Esophagus squamous epithelium (tissue), 4 donors: ENCODE results near the gene ACAP2.

Experiments
- POLR2A ChIP-seq, 4 donors: fragments of 450-650 bp; IDR thresholded peaks; one replicate each; pipeline ENCODE4 v1.6.1; 2017; ENCODE audit warnings: antibody characterized with exemption in 4 of 4, mild to moderate bottlenecking in 4 of 4, moderate library complexity in 3 of 4
- TF ChIP-seq, protein P1 (sequence below), 6 experiments: fragments of 450-650 bp in 4 of 6; fragments of 200-600 bp in 2 of 6; sonication (generic) in 2 of 6; IDR thresholded peaks; one replicate each; pipeline ENCODE4 v1.5.1; 2016 to 2019; ENCODE audit warnings: antibody characterized with exemption in 6 of 6, mild to moderate bottlenecking in 4 of 6, moderate library complexity in 4 of 6

DNA sequence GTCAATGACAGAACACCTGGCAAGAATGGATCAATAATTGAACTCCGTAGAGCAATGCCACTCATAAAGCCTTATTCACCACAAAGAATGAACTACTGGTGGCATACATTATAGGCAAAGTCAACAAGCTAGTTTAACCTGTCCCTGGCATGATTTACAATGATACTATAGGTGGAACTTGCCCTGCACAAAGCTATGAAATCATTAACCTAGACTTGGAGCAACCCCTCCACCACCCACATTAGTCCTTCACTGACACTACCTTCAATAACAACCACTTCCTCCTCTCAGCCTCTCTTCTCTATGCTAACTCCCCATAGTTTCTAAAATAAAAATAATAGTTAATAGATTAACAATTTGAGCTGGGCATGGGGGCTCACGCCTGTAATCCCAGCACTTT lies 54.4 kb downstream of the ACAP2 start:
- TF ChIP-seq, protein P1, sequence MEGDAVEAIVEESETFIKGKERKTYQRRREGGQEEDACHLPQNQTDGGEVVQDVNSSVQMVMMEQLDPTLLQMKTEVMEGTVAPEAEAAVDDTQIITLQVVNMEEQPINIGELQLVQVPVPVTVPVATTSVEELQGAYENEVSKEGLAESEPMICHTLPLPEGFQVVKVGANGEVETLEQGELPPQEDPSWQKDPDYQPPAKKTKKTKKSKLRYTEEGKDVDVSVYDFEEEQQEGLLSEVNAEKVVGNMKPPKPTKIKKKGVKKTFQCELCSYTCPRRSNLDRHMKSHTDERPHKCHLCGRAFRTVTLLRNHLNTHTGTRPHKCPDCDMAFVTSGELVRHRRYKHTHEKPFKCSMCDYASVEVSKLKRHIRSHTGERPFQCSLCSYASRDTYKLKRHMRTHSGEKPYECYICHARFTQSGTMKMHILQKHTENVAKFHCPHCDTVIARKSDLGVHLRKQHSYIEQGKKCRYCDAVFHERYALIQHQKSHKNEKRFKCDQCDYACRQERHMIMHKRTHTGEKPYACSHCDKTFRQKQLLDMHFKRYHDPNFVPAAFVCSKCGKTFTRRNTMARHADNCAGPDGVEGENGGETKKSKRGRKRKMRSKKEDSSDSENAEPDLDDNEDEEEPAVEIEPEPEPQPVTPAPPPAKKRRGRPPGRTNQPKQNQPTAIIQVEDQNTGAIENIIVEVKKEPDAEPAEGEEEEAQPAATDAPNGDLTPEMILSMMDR (IDR thresholded peaks at IDR 0.05) = no peak
- TF ChIP-seq POLR2A (IDR thresholded peaks at IDR 0.05) = no peak
